Endodermal cell (in vitro differentiated cells): ENCODE data around the gene PPIP5K2. TPM values are rescaled to one million over a fixed set of nuclear protein-coding genes. Genes with fewer than 3 reads are reported as not detected.

ENCODE experiments used
- DNase-seq: peaks from one replicate; pipeline ENCODE4 v3.0.0-alpha.2; 2017
- H3K27ac ChIP-seq: 2 replicates; pipeline ENCODE4 v1.5.1; 2013; ENCODE audit warnings: mild to moderate bottlenecking, low read depth, low read length, moderate library complexity
- H3K27me3 ChIP-seq: 2 replicates; pipeline ENCODE4 v1.6.1; 2013; ENCODE audit warnings: mild to moderate bottlenecking, low read length, moderate library complexity; ENCODE audit not compliant: insufficient read depth, control insufficient read depth, poor library complexity, severe bottlenecking
- H3K36me3 ChIP-seq: 2 replicates; pipeline ENCODE4 v1.7.0; 2013; ENCODE audit warnings: mild to moderate bottlenecking, low read length, moderate library complexity; ENCODE audit not compliant: control insufficient read depth, insufficient read depth
- H3K4me1 ChIP-seq: one replicate; pipeline ENCODE4 v1.7.0; 2013; ENCODE audit warnings: low read length; ENCODE audit not compliant: control insufficient read depth, insufficient read depth
- H3K4me3 ChIP-seq: 2 replicates; pipeline ENCODE4 v1.5.1; 2013; ENCODE audit warnings: mild to moderate bottlenecking, low read length, moderate library complexity
- H3K9ac ChIP-seq: 2 replicates; pipeline ENCODE4 v1.6.1; 2013; ENCODE audit warnings: mild to moderate bottlenecking, low read length, moderate library complexity; ENCODE audit not compliant: poor library complexity, severe bottlenecking; ENCODE audit errors: extremely low read depth
- H3K9me3 ChIP-seq: 2 replicates; pipeline ENCODE4 v1.6.1; 2013; ENCODE audit warnings: mild to moderate bottlenecking, low read length, moderate library complexity; ENCODE audit not compliant: control insufficient read depth
- H3K27ac Mint-ChIP-seq: 2 replicates; pipeline ENCODE4 v1.8.0; 2020; ENCODE audit warnings: mixed read lengths
- H3K27me3 Mint-ChIP-seq: 2 replicates; pipeline ENCODE4 v1.8.0; 2021; ENCODE audit warnings: mild to moderate bottlenecking, mixed read lengths; ENCODE audit not compliant: insufficient read depth
- H3K36me3 Mint-ChIP-seq: 2 replicates; pipeline ENCODE4 v1.8.0; 2020; ENCODE audit warnings: low read depth, mixed read lengths
- H3K4me1 Mint-ChIP-seq: 2 replicates; pipeline ENCODE4 v1.8.0; 2020; ENCODE audit warnings: mixed read lengths
- H3K4me3 Mint-ChIP-seq: 2 replicates; pipeline ENCODE4 v1.8.0; 2020; ENCODE audit warnings: mild to moderate bottlenecking, moderate library complexity, mixed read lengths
- H3K9me3 Mint-ChIP-seq: 2 replicates; pipeline ENCODE4 v1.8.0; 2020; ENCODE audit warnings: mild to moderate bottlenecking, mixed read lengths
- WGBS, 2 experiments: methylation state at CpG; one replicate each; pipeline versions ENCODE4 v1.1.5 to v1.1.7; 2013; ENCODE audit warnings: missing lambda C conversion rate in 2 of 2, mixed read lengths in 1 of 2; ENCODE audit not compliant: insufficient coverage in 1 of 2, insufficient read length in 1 of 2; 5-methylcytosine and 5-hydroxymethylcytosine counted together
- total RNA-seq, 2 donors: library from RNA; stranded (reverse); fragmentation: NEBNext Ultra II Directional in 1 of 2; extraction: Animal tissue kit (Norgen Biotek cat#: 25700) in 1 of 2; gene quantifications; 2 replicates in 1 of 2; 3 replicates in 1 of 2; pipeline ENCODE4 v1.2.1, GENCODE V29; 2021
- TF ChIP-seq, protein P1 (sequence below): fragments of 200-600 bp; sonication (generic); conservative IDR thresholded peaks from 2 replicates; pipeline ENCODE4 v1.5.0; 2021; ENCODE audit warnings: antibody characterized with exemption, mild to moderate bottlenecking

The PPIP5K2 gene
- total RNA-seq, 2 donors from 2014 or later = 67.1 to 68.0 TPM

DNA sequence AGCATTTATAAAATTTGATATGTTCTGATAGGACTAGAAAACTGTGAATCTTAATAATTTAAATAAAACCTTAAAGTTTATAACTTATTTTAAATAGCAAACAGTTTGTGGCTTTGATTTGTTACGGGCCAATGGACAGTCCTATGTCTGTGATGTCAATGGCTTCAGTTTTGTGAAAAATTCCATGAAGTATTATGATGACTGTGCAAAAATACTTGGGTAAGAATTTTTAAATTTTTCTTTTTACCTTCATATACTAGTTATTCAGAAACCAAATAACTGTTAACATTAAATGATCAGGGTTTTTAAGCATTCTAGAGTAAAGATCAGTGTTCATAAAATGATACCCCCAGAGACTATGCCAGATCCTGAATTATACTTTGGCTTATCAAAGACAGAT is 31.1 kb downstream of the PPIP5K2 start:
- no peak overlapping the region for H3K27ac ChIP-seq
- Mint-ChIP-seq H3K9me3 (no peaks in the 10 kb centered on the region), H3K27me3 (no peaks in the 10 kb centered on the region), H3K4me1 (no peaks in the 10 kb centered on the region), H3K4me3 (no peak overlapping the region), H3K27ac (no peak overlapping the region), H3K36me3 (peaks cover 9% of the 10 kb centered on the region)
- H3K36me3 ChIP-seq = peaks cover 49% of the 10 kb centered on the region
- H3K4me3 ChIP-seq = no peak overlapping the region
- no peaks in the 10 kb centered on the region for H3K9me3 ChIP-seq
- TF ChIP-seq, protein P1, sequence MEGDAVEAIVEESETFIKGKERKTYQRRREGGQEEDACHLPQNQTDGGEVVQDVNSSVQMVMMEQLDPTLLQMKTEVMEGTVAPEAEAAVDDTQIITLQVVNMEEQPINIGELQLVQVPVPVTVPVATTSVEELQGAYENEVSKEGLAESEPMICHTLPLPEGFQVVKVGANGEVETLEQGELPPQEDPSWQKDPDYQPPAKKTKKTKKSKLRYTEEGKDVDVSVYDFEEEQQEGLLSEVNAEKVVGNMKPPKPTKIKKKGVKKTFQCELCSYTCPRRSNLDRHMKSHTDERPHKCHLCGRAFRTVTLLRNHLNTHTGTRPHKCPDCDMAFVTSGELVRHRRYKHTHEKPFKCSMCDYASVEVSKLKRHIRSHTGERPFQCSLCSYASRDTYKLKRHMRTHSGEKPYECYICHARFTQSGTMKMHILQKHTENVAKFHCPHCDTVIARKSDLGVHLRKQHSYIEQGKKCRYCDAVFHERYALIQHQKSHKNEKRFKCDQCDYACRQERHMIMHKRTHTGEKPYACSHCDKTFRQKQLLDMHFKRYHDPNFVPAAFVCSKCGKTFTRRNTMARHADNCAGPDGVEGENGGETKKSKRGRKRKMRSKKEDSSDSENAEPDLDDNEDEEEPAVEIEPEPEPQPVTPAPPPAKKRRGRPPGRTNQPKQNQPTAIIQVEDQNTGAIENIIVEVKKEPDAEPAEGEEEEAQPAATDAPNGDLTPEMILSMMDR = no peak
- no peak for DNase-seq
- H3K27me3 ChIP-seq = no peaks in the 10 kb centered on the region
- no peak overlapping the region for H3K9ac ChIP-seq
- H3K4me1 ChIP-seq = no peaks in the 10 kb centered on the region
- 86% methylated on average over 1 of the region's 1 CpG; no CpG with 5 or more reads in 1 of the 2 experiments for WGBS, 2 experiments

DNA sequence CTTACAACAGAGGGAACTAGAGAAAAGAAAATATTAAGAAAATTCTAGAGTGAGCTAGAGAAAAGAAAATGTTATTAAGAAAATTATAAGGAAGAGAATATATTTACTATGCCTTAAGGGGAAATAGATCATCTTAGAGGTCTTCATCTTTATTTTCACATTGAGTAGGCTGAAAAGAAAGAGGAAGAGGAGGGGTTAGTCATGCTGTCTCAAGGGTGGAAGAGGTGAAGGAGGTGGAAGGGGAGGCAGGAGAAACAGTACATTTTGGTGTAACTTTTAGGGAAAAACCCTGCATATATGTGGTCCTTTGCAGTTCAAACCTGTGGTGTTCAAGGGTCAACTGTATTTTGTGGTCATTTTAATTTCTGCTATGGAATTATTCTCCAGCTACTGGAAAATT is 46.6 kb downstream of the PPIP5K2 start:
- H3K36me3 Mint-ChIP-seq = peaks cover 19% of the 10 kb centered on the region
- no peak overlapping the region for H3K4me3 Mint-ChIP-seq
- peaks cover 31% of the 10 kb centered on the region for H3K36me3 ChIP-seq
- H3K4me1 ChIP-seq = no peaks in the 10 kb centered on the region
- H3K27ac Mint-ChIP-seq = no peak overlapping the region
- no peak overlapping the region for H3K9ac ChIP-seq
- no peak for DNase-seq
- TF ChIP-seq, protein P1 = no peak
- no peaks in the 10 kb centered on the region for H3K9me3 Mint-ChIP-seq
- H3K27me3 Mint-ChIP-seq = no peaks in the 10 kb centered on the region
- no peaks in the 10 kb centered on the region for H3K9me3 ChIP-seq
- H3K4me3 ChIP-seq = no peak overlapping the region
- H3K27ac ChIP-seq = no peak overlapping the region
- no peaks in the 10 kb centered on the region for H3K4me1 Mint-ChIP-seq
- no peaks in the 10 kb centered on the region for H3K27me3 ChIP-seq

DNA sequence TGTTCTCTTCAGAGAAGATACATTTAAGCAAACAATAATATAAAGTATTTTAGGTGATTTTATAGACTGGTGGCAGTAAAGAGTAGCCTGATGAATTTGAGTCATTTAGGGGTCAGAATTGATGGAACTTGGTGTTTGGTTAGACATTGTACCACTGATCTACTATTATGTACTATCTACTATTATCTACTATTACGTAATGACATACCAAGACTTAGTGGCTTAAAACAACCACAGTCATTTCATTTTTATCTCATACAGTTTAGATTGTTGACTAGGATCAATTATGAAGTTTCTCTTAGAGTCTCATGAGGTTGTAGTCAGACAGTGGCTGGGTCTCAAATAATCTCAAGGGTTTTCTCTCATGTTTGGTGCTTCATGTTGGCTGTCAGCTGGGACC is 54.0 kb downstream of the PPIP5K2 start:
- Mint-ChIP-seq H3K27me3 (no peaks in the 10 kb centered on the region), H3K36me3 (peaks cover 7% of the 10 kb centered on the region), H3K27ac (no peak overlapping the region), H3K9me3 (no peaks in the 10 kb centered on the region), H3K4me1 (no peaks in the 10 kb centered on the region), H3K4me3 (no peak overlapping the region)
- Histone ChIP-seq H3K4me3 (no peak overlapping the region), H3K9ac (no peak overlapping the region), H3K36me3 (peaks cover 11% of the 10 kb centered on the region), H3K9me3 (no peaks in the 10 kb centered on the region), H3K4me1 (no peaks in the 10 kb centered on the region), H3K27ac (no peak overlapping the region), H3K27me3 (no peaks in the 10 kb centered on the region)
- TF ChIP-seq, protein P1 = no peak
- WGBS, 2 experiments = 100% methylated on average over 1 of the region's 1 CpG; no CpG with 5 or more reads in 1 of the 2 experiments
- DNase-seq = no peak
